Activated CD4-positive, alpha-beta memory T cell treated with anti-CD3 and anti-CD28 coated beads for 36 hours (primary cell): ENCODE measurements around the gene CHST8. TPM values are rescaled to one million over a fixed set of nuclear protein-coding genes. Genes with fewer than 3 reads are reported as not detected.
"Not testable (repeated sequence)": the region's sequence is repeated elsewhere in the genome, so short reads cannot be mapped to it uniquely, and the experiment has no call there.

Experiments used
- CTCF ChIA-PET: fragments of 350-600 bp; sonication (Branson Sonifier 250); formaldehyde crosslinking; loops from one replicate; lab custom pipeline; 2021; ENCODE audit warnings: antibody characterized with exemption, inconsistent platforms; lab: Charles Lee
- POLR2A ChIA-PET: fragments of 350-600 bp; sonication (Branson Sonifier 250); formaldehyde crosslinking; loops from one replicate; lab custom pipeline; 2021; ENCODE audit warnings: antibody characterized with exemption; lab: Charles Lee
- DNase-seq: peaks from one replicate; pipeline ENCODE4 v3.0.0-alpha.2; 2020
- H3K27ac Mint-ChIP-seq: one replicate; pipeline ENCODE4 v1.8.0; 2021; ENCODE audit warnings: mixed read lengths
- H3K27me3 Mint-ChIP-seq: one replicate; pipeline ENCODE4 v1.8.0; 2021; ENCODE audit warnings: mixed read lengths
- H3K36me3 Mint-ChIP-seq: one replicate; pipeline ENCODE4 v1.8.0; 2021; ENCODE audit warnings: mixed read lengths
- H3K4me1 Mint-ChIP-seq: one replicate; pipeline ENCODE4 v1.8.0; 2021; ENCODE audit warnings: low read depth, mixed read lengths
- H3K4me3 Mint-ChIP-seq: one replicate; pipeline ENCODE4 v1.8.0; 2021; ENCODE audit warnings: mild to moderate bottlenecking, mixed read lengths
- H3K9me3 Mint-ChIP-seq: one replicate; pipeline ENCODE4 v1.8.0; 2021; ENCODE audit warnings: mixed read lengths
- intact Hi-C: fragments of 100-400 bp; cut with micrococcal nuclease; formaldehyde crosslinking; loops from one replicate; pipeline ENCODE4 v1.15.1; 2023
- total RNA-seq, 2 experiments: library from RNA; stranded (reverse); gene quantifications; one replicate each; pipeline ENCODE4 v1.2.3, GENCODE V29; 2021

CHST8 gene
- total RNA-seq, 2 experiments from 2014 or later, result not detected

- Mint-ChIP-seq H3K27me3 (peaks cover 14% of the 10 kb centered on the region), H3K36me3 (no peaks in the 10 kb centered on the region), H3K4me3 (no peak overlapping the region), H3K4me1 (no peaks in the 10 kb centered on the region), H3K9me3 (no peaks in the 10 kb centered on the region), H3K27ac (no peak overlapping the region)
- intact Hi-C loops, result no loop called here
- ChIA-PET CTCF (interaction anchor here (0.6 kb wide), 1 partner anchor 14 kb away, joined by 3 read pairs; no protein-coding TSS in a partner anchor), POLR2A (no interaction called here)
- DNase-seq, result no peak
Measured at GRCh38 chr19:33690378-33691029, 68.8 kb downstream of the CHST8 start.

GRCh38 chr19:33691030-33691427, 69.3 kb downstream of the CHST8 start:
- H3K9me3 Mint-ChIP-seq, result no peaks in the 10 kb centered on the region
- H3K27ac Mint-ChIP-seq, result no peak overlapping the region
- DNase-seq, result no peak
- peaks cover 11% of the 10 kb centered on the region for H3K27me3 Mint-ChIP-seq
- no peaks in the 10 kb centered on the region for H3K4me1 Mint-ChIP-seq
- ChIA-PET CTCF (interaction anchor here (0.6 kb wide), 1 partner anchor 14 kb away, joined by 3 read pairs; no protein-coding TSS in a partner anchor), POLR2A (no interaction called here)
- intact Hi-C loops, result no loop called here
- no peak overlapping the region for H3K4me3 Mint-ChIP-seq
- no peaks in the 10 kb centered on the region for H3K36me3 Mint-ChIP-seq

GRCh38 chr19:33691736-33692135, 70.0 kb downstream of the CHST8 start:
- Mint-ChIP-seq H3K9me3 (no peaks in the 10 kb centered on the region), H3K36me3 (no peaks in the 10 kb centered on the region), H3K27me3 (peaks cover 5% of the 10 kb centered on the region), H3K27ac (no peak overlapping the region), H3K4me3 (no peak overlapping the region), H3K4me1 (no peaks in the 10 kb centered on the region)
- POLR2A ChIA-PET, result no interaction called here
- DNase-seq, result no peak
- CTCF ChIA-PET, result no interaction called here
- intact Hi-C loops, result no loop called here

GRCh38 chr19:33693678-33694077, 71.9 kb downstream of the CHST8 start:
- Mint-ChIP-seq H3K9me3 (no peaks in the 10 kb centered on the region), H3K27me3 (no peaks in the 10 kb centered on the region), H3K27ac (no peak overlapping the region), H3K4me3 (no peak overlapping the region), H3K36me3 (no peaks in the 10 kb centered on the region), H3K4me1 (no peaks in the 10 kb centered on the region)
- no peak for DNase-seq
- intact Hi-C loops, result no loop called here
- CTCF ChIA-PET, result no interaction called here
- POLR2A ChIA-PET, result no interaction called here

- H3K9me3 Mint-ChIP-seq, H3K36me3 Mint-ChIP-seq, intact Hi-C loops, DNase-seq, H3K27ac Mint-ChIP-seq, CTCF ChIA-PET, POLR2A ChIA-PET, H3K4me3 Mint-ChIP-seq, H3K4me1 Mint-ChIP-seq, H3K27me3 Mint-ChIP-seq: not testable (repeated sequence)
Measured at GRCh38 chr19:33695547-33695946, 73.8 kb downstream of the CHST8 start.

- ChIA-PET CTCF (no interaction called here), POLR2A (no interaction called here)
- intact Hi-C loops, result no loop called here
- no peak overlapping the region for H3K27ac Mint-ChIP-seq
- no peaks in the 10 kb centered on the region for H3K36me3 Mint-ChIP-seq
- H3K4me1 Mint-ChIP-seq, result no peaks in the 10 kb centered on the region
- H3K27me3 Mint-ChIP-seq, result no peaks in the 10 kb centered on the region
- no peak overlapping the region for H3K4me3 Mint-ChIP-seq
- DNase-seq, result no peak
- H3K9me3 Mint-ChIP-seq, result no peaks in the 10 kb centered on the region
Measured at GRCh38 chr19:33697766-33698165, 76.0 kb downstream of the CHST8 start.

- Mint-ChIP-seq H3K27me3 (no peaks in the 10 kb centered on the region), H3K4me3 (no peak overlapping the region), H3K36me3 (no peaks in the 10 kb centered on the region), H3K9me3 (no peaks in the 10 kb centered on the region), H3K4me1 (no peaks in the 10 kb centered on the region), H3K27ac (no peak overlapping the region)
- intact Hi-C loops, result no loop called here
- ChIA-PET POLR2A (no interaction called here), CTCF (interaction anchor here (0.6 kb wide), 1 partner anchor 380 kb away, joined by 3 read pairs; no protein-coding TSS in a partner anchor)
- no peak for DNase-seq
Measured at GRCh38 chr19:33698576-33699435, 77.1 kb downstream of the CHST8 start.

- intact Hi-C loops, result no loop called here
- Mint-ChIP-seq H3K4me1 (no peaks in the 10 kb centered on the region), H3K27ac (no peak overlapping the region), H3K4me3 (no peak overlapping the region), H3K27me3 (no peaks in the 10 kb centered on the region), H3K9me3 (no peaks in the 10 kb centered on the region), H3K36me3 (no peaks in the 10 kb centered on the region)
- CTCF ChIA-PET, result no interaction called here
- DNase-seq, result no peak
- POLR2A ChIA-PET, result no interaction called here
Measured at GRCh38 chr19:33699754-33700407, 78.1 kb downstream of the CHST8 start.

- Mint-ChIP-seq H3K27me3 (no peaks in the 10 kb centered on the region), H3K27ac (no peak overlapping the region), H3K4me3 (no peak overlapping the region), H3K36me3 (no peaks in the 10 kb centered on the region), H3K4me1 (no peaks in the 10 kb centered on the region), H3K9me3 (no peaks in the 10 kb centered on the region)
- ChIA-PET POLR2A (no interaction called here), CTCF (no interaction called here)
- intact Hi-C loops, result no loop called here
- DNase-seq, result no peak
Measured at GRCh38 chr19:33700408-33701013, 78.8 kb downstream of the CHST8 start.

- POLR2A ChIA-PET, result no interaction called here
- CTCF ChIA-PET, result no interaction called here
- H3K9me3 Mint-ChIP-seq, result no peaks in the 10 kb centered on the region
- DNase-seq, result no peak
- no peaks in the 10 kb centered on the region for H3K36me3 Mint-ChIP-seq
- H3K4me1 Mint-ChIP-seq, result no peaks in the 10 kb centered on the region
- H3K27ac Mint-ChIP-seq, result no peak overlapping the region
- no peaks in the 10 kb centered on the region for H3K27me3 Mint-ChIP-seq
- no peak overlapping the region for H3K4me3 Mint-ChIP-seq
- intact Hi-C loops, result no loop called here
Measured at GRCh38 chr19:33701565-33701964, 79.8 kb downstream of the CHST8 start.

- no peaks in the 10 kb centered on the region for H3K9me3 Mint-ChIP-seq
- no peaks in the 10 kb centered on the region for H3K27me3 Mint-ChIP-seq
- H3K27ac Mint-ChIP-seq, result no peak overlapping the region
- H3K4me1 Mint-ChIP-seq, result no peaks in the 10 kb centered on the region
- POLR2A ChIA-PET, result no interaction called here
- DNase-seq, result no peak
- H3K36me3 Mint-ChIP-seq, result no peaks in the 10 kb centered on the region
- H3K4me3 Mint-ChIP-seq, result no peak overlapping the region
- CTCF ChIA-PET, result no interaction called here
- intact Hi-C loops, result no loop called here
Measured at GRCh38 chr19:33702606-33703437, 81.1 kb downstream of the CHST8 start.
